Adrenal gland (tissue), 12 donors: Measurements from ENCODE around the gene KCNJ16. TPM values are rescaled to one million over a fixed set of nuclear protein-coding genes. Genes with fewer than 3 reads are reported as not detected.

Source experiments
- DNase-seq, 7 donors: peaks; one replicate each; pipeline ENCODE4 v3.0.0-alpha.2; 2019 to 2020
- H3K27ac ChIP-seq, 5 donors: fragments of 200-600 bp; sonication (generic) in 4 of 5; 1 replicate in 3 of 5; 2 replicates in 2 of 5; pipeline versions ENCODE4 v1.5.1 to v1.8.0; 2016 to 2020; ENCODE audit warnings: mild to moderate bottlenecking in 1 of 5
- H3K27me3 ChIP-seq: fragments of 200-600 bp; 2 replicates; pipeline ENCODE4 v1.8.0; 2021
- H3K36me3 ChIP-seq, 2 donors: fragments of 200-600 bp; replicated peaks in 1 of 2; 1 replicate in 1 of 2; 2 replicates in 1 of 2; pipeline versions ENCODE4 v1.5.1 to v1.8.0; 2018 to 2022
- H3K4me1 ChIP-seq, 2 donors: fragments of 200-600 bp; replicated peaks in 1 of 2; 1 replicate in 1 of 2; 2 replicates in 1 of 2; pipeline versions ENCODE4 v1.5.1 to v1.8.0; 2018 to 2021
- H3K4me3 ChIP-seq, 4 donors: fragments of 200-600 bp; sonication (generic) in 3 of 4; one replicate each; pipeline ENCODE4 v1.5.1; 2016 to 2018
- H3K9me3 ChIP-seq, 3 donors: fragments of 200-600 bp; sonication (generic) in 1 of 3; replicated peaks in 1 of 3; 1 replicate in 2 of 3; 2 replicates in 1 of 3; pipeline versions ENCODE4 v1.5.1 to v1.8.0; 2016 to 2021
- CTCF ChIP-seq, 6 experiments: fragments of 450-650 bp in 4 of 6; fragments of 200-600 bp in 2 of 6; sonication (generic) in 1 of 6; IDR thresholded peaks; 1 replicate in 5 of 6; 2 replicates in 1 of 6; pipeline versions ENCODE4 v1.5.1 to v1.8.0; 2016 to 2021; ENCODE audit warnings: antibody characterized with exemption in 6 of 6, mild to moderate bottlenecking in 2 of 6, moderate library complexity in 1 of 6
- POLR2A ChIP-seq, 2 donors: fragments of 450-650 bp; IDR thresholded peaks; one replicate each; pipeline ENCODE4 v1.6.1; 2017; ENCODE audit warnings: antibody characterized with exemption in 2 of 2, mild to moderate bottlenecking in 2 of 2, moderate library complexity in 1 of 2
- WGBS, 4 donors: extraction: QIAGEN DNeasy Blood & Tissue Kit in 2 of 4; methylation state at CpG; one replicate each; pipeline versions ENCODE4 v1.1.5 to v1.1.7; 2013 to 2017; 5-methylcytosine and 5-hydroxymethylcytosine counted together
- intact Hi-C, 2 donors: fragments of 100-400 bp; cut with DNase I; formaldehyde crosslinking; loops; one replicate each; pipeline versions ENCODE4 v1.14.1 to v1.15.0; 2022 to 2023
- polyA plus RNA-seq, 3 donors: library from polyadenylated mRNA; stranded (reverse); fragments of 200-250 nt in 2 of 3; fragments of 350-450 nt in 1 of 3; fragmentation: Illumina TruSeq in 1 of 3; extraction: RNeasy Lipid Tissue Mini Kit (QIAGEN cat#74804) in 1 of 3; gene quantifications; one replicate each; pipeline ENCODE4 v1.2.3, GENCODE V29; 2013 to 2014
- total RNA-seq, 9 donors: library from RNA; depleted of rRNA in 4 of 9; stranded (reverse); fragments of >200 nt in 4 of 9; fragments of 120-200 nt in 1 of 9; fragmentation: NEBNext Ultra II Directional in 1 of 9; extraction: Animal tissue kit (Norgen Biotek cat#: 25700) in 1 of 9; gene quantifications; one replicate each; pipeline versions ENCODE4 v1.1.0 to v1.2.4, GENCODE V29; 2013 to 2023
- donor health status: healthy with polysubstance abuse.
- donor health status: Bipolar disorder and iron deficiency.
- donor health status: DM: yes; HTN: yes; CAD: no.
- donor health status: DM: no; HTN: no; CAD: no.
- donor health status: DM: no; HTN: no; CAD: no.
- donor health status: DM: yes; HTN: yes; CAD: no.

Gene KCNJ16
- total and polyA plus RNA-seq, 12 donors, result 0.05 to 1.0 (median 0.24) TPM; not detected in 3

- no peak for TF ChIP-seq POLR2A (IDR thresholded peaks at IDR 0.05)
- no peak for TF ChIP-seq CTCF (IDR thresholded peaks at IDR 0.05)
- Histone ChIP-seq H3K4me3 (no peak overlapping the region), H3K27me3 (no peaks in the 10 kb centered on the region), H3K4me1 (no peaks in the 10 kb centered on the region), H3K27ac (no peak overlapping the region), H3K36me3 (no peaks in the 10 kb centered on the region), H3K9me3 (no peaks in the 10 kb centered on the region)
- no peak for DNase-seq
- intact Hi-C loops, result no loop called here
- 62 to 78% (median 73%) methylated on average over 3 of the region's 3 CpGs for WGBS, 4 donors
These were observed 46.1 kb downstream of the KCNJ16 start for GRCh38 chr17:70121126-70121525.

- H3K36me3 ChIP-seq, result no peaks in the 10 kb centered on the region
- no peak for DNase-seq
- no peaks in the 10 kb centered on the region for H3K27me3 ChIP-seq
- no peak overlapping the region for H3K27ac ChIP-seq
- TF ChIP-seq CTCF (IDR thresholded peaks at IDR 0.05) (no peak), POLR2A (IDR thresholded peaks at IDR 0.05) (no peak)
- intact Hi-C loops, result no loop called here
- H3K9me3 ChIP-seq, result no peaks in the 10 kb centered on the region
- 55 to 64% (median 59%) methylated on average over 2 of the region's 2 CpGs for WGBS, 4 donors
- H3K4me1 ChIP-seq, result no peaks in the 10 kb centered on the region
- H3K4me3 ChIP-seq, result no peak overlapping the region
These were observed 48.2 kb downstream of the KCNJ16 start for GRCh38 chr17:70123193-70123592.

GRCh38 chr17:70124723-70125122, 49.7 kb downstream of the KCNJ16 start:
- Histone ChIP-seq H3K27me3 (no peaks in the 10 kb centered on the region), H3K36me3 (no peaks in the 10 kb centered on the region), H3K4me3 (no peak overlapping the region), H3K9me3 (no peaks in the 10 kb centered on the region), H3K27ac (no peak overlapping the region), H3K4me1 (no peaks in the 10 kb centered on the region)
- no peak for TF ChIP-seq CTCF (IDR thresholded peaks at IDR 0.05)
- TF ChIP-seq POLR2A (IDR thresholded peaks at IDR 0.05), result no peak
- DNase-seq, result no peak
- intact Hi-C loops, result no loop called here
- 68 to 85% (median 76%) methylated on average over 3 of the region's 3 CpGs for WGBS, 4 donors

GRCh38 chr17:70127221-70127873, 52.3 kb downstream of the KCNJ16 start:
- H3K9me3 ChIP-seq, result no peaks in the 10 kb centered on the region
- no peaks in the 10 kb centered on the region for H3K4me1 ChIP-seq
- no peaks in the 10 kb centered on the region for H3K27me3 ChIP-seq
- intact Hi-C loops, result no loop called here
- no peak for TF ChIP-seq CTCF (IDR thresholded peaks at IDR 0.05)
- TF ChIP-seq POLR2A (IDR thresholded peaks at IDR 0.05), result no peak
- no peak overlapping the region for H3K4me3 ChIP-seq
- H3K36me3 ChIP-seq, result no peaks in the 10 kb centered on the region
- WGBS, 4 donors, result 91 to 96% (median 92%) methylated on average over 6 of the region's 6 CpGs
- H3K27ac ChIP-seq, result no peak overlapping the region
- no peak for DNase-seq
